Stimulated activated CD4-positive, alpha-beta T cell treated with anti-CD3 and anti-CD28 coated beads, Interleukin-4, amount 100 ng/mL, for 48 hours (primary cell): ENCODE measurements around the gene ZNF750.

Experiments
- DNase-seq, 2 donors: peaks; one replicate each; pipeline ENCODE4 v3.0.0-alpha.2; 2020; ENCODE audit warnings: low read depth in 2 of 2

The ZNF750 gene

DNA sequence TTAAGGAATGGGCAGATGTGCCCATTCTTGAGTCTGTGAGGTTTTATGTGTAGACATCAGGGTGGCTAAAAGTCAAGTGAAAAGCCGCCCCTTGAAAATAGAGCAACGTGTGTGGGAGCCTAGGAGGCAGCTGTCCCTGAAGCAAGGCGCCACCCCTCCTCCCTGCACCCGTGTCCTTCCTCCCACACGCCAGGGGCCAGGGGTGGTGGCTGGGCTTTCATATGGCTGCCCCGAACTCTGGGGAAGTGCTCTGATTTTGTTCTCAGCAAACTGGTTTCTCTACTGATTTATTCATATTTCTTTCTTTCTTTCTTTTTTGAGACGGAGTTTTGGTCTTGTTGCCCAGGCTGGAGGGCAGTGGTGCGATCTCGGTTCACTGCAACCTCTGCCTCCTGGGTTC is 4.7 kb downstream of the ZNF750 start:
- no peak for DNase-seq

DNA sequence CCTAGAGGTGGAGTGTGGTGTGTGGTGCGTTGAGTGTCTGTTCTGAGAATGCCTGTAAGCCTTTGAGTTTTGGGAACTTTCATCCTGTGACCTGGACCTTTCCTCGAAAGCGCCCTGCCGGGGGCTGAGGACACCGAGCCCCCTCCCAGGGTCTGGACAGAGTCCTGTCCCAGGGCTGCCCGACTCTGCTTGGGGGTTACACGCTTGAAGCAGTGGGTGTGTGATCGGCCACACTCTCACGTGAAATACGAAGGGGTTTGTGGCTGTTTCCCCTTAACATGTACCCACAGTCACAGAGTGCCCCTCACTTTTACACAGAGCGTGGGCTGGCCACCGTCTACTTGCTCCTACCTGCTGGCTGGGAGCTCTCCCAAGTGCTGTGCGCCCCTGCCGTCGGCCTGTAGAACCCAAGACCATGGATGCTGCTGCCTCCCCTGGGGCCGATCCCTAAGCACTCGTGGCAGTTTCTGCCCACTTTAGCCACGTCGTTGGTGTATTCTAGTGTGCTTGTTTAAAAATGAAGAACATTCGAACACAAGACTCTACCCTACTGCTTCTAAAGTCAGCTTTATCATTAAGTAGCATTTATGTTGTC is 6.8 kb downstream of the ZNF750 start:
- DNase-seq: no peak

DNA sequence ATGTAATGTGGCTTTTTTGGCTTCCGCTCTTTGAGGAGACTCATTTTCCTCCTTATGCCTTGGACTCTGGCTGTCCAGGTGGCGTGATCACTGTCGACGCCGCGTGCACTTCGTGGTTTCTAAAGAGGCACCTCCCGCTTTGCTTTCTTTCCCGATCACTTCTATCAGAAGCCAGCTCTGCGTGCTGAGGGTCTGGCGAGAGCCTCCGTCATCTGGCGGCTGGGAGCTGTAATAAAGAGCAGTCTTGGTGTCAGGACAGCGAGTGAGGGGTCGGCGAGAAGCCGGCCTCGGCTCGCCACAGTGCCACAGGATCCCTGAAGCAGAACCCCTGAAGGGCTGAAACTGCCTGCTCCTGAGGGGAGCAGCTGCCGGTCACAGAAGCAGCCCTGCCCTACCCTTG is 7.4 kb downstream of the ZNF750 start:
- no peak for DNase-seq

DNA sequence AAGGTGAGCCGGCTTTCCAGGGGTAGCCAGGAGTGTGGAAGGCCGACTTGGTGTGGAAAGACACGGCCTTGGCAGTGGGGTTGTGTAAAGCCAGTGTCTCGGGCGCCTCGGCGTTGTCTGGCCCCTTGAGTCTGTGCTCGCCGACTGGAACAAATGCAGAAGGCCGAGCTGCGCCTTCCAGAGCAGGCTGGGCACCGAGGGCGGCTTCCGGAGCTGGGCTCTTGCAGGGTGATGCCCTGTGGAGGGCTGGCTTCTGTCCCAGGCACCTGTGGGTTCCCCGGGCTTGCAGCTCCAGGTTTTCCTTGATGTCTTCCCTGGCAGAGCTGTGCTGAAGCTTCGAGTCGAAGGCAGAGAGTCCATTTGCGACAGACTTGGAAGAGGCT is 8.0 kb downstream of the ZNF750 start:
- DNase-seq: no peak

DNA sequence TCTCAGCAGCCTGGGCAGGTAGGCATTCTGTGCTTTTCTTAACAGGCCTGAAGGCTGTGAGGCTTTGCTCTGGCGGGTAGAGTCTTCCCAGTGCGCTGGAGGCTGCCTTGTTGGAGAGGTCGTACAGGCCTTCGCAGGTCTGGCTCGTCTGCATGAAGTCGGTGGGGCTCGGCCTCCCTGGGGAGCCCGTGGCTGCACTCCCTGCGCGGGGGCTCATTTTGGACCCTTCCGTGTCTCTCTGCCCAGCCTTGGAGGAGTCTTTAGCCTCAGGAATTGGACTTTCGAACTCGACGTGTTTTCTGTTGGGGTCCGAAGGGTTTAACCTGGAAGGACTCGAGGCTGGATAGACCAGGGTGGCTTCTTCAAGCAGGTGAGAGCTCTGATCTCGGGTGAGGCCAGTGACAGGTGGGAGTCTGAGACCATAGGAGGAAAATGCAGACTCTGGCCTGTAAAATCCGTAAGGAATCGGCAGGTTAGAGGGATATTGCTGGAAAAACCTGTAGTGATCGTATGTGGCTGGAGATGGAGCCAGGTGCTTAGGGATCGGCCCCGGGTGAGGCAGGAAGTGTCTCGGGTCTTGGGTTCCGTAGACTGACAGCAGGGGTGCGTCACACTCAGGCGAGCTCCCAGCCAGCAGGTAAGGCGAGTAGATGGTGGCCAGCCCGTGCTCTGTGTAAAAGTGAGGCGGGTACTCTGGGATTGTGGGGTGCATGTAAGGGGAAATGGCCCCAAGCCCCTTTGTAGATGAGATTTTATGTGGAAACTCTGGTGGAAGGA is 8.6 kb downstream of the ZNF750 start:
- DNase-seq: no peak

DNA sequence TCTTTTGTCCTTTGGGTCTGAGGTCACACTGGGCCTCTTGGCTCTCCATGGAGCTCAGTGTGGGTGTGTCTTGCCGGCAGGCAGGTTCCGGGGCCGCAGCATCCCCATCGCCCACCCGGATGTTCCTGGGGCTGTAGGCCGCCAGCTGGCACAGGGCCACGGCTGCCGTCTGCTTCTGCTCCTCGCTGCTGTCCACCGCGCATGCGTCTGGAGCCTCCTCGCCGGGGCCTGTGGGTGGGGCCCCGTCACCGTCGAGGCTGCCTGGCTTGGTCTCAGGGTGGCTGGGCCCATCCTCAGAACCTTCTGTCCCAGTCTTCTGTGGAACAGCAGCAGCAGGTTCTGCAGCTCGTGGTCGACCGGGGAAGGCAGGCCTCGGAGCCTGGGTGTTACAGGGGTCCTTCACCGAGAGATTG is 9.6 kb downstream of the ZNF750 start:
- no peak for DNase-seq

DNA sequence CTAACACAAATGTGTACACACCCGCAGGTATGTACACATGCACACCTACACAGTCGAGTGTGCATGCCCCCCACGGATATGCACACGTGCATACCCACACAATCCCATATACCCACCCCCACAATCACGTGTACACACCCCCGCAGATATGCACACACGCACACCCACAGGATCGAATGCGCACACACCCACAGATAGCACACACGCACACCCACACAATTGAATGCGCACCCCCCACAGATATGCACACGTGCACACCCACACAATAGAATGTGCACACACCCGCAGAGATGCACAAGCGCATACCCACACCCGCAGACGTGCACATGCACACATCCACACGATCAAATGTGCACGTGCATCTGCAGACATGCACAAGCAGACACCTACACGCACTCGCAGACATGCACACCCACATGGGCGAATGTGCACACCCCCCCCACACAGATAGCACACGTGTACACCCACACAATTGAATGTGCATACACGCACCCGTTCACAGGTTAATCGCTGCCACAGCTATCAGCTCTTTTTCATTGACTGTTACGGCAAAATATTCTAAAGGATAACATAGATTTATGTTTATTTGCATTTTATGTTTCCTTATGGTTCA is 10.8 kb downstream of the ZNF750 start:
- DNase-seq: no peak

DNA sequence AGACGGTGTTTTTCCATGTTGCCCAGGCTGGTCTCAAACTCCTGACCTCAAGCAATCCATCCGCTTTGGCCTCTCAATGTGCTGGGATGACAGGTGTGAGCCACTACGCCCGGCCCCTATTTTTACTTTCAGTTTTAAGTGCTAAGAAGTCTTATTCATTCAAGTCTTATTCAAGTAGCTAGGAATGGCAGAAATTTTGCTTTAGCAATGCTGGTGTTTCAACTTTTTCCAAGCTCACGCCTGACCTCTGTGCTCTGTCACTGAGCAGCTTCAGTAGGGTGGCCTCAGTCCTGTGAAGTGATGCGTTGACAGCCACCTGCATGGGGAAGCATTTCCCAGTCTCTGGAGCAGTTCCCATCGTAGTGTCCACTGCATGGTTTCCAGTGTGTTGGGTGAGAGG is 12.9 kb downstream of the ZNF750 start:
- DNase-seq: no peak

DNA sequence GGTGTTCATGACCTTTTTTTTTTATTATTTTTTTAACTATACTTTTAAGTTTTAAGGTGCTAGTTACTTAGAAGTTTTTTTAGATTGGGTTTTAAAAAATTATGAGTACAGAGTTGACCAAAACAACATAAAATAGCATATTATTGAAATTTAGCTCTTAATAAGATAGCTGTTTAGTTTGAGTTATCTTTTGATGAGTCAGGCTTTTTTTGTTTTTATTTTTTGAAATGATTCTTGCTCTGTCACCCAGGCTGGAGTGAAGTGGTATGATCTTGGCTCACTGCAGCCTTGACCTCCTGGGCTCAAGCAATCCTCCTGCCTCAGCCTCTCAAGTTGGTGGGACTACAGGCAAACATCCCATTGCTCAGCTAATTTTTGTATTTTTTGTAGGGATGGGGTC is 13.6 kb downstream of the ZNF750 start:
- no peak for DNase-seq

DNA sequence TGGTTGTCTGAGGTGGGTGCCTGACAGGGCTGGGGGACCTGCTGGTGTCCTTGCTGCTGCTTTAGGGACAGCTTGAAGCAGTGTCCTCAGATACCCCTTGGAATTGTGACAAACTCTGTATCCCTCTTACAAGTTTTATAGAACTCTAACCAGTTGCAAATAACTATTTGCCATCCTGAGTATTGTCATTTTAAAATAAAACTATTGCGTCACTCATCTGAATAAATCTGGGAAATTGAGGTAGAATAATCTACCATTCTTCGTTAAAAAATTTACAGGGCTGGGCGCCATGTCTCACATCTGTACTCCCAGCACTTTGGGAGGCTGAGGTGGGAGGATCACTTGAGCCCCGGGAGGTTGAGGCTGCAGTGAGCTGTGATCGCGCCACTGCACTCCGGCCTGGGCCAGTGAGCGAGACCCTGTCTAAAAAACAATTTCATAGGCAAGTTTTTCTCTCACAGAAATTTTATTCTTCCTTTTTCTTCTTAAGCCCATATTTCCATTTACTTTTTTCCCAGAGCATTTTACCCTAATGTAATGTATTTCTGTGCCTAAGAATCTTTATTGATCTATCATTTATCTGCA is 14.2 kb downstream of the ZNF750 start:
- no peak for DNase-seq

DNA sequence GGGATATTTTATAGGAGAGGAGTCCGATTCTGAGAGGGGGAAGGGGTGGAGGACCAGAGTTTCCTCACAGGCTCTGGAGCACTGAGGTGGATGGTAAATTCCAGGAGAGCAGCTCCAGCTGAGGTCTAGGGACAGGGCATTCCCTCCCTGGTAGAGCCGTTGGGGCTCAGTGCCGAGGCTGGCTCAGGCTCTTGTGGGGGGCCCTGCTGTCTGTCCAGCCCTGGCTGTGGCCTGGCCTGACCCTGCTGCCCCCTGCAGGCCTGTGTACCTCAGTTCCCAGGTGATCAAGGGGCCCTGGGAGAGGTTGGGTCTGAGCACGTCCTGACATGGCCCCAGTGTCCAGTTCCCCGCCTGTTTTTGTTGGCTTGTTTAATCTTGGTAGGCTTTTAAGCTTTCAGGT is 16.8 kb downstream of the ZNF750 start:
- DNase-seq: no peak

DNA sequence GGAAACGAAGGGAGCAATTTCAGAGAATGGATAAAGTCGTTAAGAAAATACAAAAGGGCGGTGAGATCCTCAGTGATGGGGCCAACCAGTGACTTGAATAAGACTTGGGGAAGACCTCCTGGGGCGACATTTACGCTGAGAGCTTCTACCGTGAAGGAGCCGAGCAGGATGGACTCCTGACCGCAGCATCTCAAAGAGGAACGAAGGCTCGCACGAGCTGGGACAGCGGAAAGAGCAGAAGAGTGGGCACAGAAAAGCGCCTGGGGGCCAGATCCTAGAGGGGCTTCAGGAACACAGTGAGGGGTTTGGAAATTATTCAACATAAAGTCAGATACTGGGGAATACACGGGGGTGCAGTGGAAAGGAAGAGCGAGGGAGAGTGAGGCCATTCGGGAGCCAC is 17.5 kb downstream of the ZNF750 start:
- no peak for DNase-seq

DNA sequence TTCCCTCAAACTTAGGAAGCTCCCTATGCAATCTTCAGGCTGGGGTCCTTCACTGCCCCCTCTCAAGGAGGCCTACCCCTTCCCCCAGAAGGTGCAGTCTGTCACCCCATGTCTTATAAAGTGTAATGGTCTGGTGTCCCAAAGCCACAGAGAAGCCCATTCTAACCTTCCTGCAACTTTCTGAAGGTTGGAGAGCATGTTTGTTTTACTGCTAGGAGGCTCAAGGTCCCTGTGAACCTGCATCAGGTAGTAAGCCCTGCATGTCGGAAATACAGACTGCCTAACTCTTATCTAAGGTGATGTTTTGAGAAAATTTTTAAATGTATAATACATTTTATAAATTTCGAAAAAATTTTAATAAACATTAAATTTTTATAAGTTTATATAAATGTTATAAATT is 18.3 kb downstream of the ZNF750 start:
- DNase-seq: no peak

DNA sequence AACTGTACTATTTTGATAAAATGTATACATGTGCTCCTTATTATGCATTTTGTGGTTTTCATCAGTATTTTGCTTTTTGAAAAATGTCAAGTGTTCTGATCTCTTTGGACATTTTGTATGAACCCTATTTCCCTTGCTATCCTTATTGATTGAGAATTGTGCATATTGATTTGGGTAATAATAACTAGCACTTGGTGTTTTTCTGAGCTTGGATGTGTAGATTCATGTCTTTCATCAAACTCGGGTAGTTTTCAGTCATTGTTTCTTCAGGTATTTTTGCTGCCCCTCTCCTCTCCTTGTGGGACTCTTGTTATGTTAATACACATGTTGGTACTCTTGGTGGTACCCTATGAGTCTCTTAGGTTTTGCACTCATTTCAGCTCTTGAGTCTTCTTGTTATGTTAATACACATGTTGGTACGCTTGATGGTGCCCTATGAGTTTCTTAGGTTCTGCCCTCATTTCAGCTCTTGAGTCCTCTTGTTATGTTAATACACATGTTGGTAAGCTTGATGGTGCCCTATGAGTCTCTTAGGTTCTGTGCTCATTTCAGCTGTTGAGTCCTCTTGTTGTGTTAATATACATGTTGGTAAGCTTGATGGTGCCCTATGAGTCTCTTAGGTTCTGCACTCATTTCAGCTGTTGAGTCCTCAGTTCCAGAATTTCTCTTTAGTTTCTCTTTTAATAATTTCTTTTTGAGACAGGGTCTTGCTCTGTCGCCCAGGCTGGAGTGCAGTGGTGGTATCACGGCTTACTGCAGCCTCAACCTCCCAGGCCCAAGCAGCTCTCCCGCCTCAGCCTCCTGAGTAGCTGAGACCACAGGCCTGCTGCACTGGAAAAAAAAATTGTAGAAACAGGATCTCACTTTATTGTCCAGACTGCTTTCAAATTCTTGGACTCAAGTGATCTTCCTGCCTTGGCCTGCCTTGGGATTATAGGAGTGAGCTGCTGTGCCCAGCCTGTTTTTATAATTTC is 19.3 kb downstream of the ZNF750 start:
- no peak for DNase-seq

DNA sequence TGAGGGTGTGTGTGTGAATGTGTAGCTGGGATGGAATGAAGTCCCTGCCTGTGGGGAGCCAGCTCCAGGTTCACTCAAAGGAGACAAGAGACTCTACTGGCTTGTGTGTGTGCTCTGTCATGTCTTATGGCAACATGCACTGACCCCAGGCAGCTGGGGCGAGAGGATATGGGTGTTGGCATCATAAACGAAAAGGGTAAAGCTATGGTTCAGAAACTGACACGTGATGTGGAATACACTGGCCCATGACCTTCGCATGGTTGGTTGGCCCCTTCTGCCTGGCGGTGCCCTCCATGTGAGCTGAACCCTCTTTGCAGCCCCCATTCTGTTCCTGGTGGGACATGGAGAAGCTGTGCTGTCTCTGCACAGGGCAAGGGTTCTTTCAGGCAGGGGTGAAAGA is 21.9 kb downstream of the ZNF750 start:
- no peak for DNase-seq

DNA sequence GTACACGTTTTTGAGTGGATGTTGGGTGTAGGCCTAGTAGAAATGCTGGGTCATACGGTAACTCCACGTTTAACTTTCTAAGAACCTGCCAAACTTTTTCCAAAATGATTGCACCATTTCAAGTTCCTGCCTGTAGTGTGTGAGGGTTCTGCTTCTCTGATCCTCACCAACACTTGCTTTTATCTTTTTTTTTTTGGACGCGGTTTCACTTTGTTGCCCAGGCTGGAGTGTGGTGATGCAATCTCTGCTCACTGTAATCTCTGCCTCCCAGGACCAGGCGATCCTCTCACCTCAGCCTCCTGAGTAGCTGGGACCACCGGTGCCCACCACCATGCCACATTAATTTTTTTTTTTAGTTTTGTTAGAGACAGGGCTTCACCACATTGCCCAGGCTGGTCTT is 23.5 kb downstream of the ZNF750 start:
- no peak for DNase-seq

DNA sequence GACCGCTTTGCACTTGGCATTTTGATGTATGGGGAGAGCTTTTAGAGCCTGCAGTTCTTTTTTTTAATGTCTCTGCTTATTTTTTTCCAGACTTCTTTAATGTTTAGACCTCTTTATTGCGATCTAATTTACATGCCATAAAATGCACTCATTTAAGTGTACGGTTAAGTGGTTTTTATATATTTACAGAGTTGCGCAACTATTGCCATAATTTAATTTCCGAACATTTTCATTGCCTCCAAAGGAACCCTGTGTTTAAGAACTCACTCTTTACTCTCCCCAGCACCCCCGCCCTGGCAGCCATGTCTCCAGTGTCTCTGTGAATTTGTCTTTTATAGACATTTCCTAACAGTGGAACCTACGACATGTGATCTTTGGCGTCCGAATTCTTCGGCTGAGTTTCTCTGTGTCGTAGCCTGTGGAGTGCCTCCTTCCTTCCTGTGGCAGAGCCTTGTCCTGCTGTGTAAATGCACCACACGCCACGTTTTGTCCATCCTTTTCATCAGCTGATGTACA is 24.0 kb downstream of the ZNF750 start:
- no peak for DNase-seq

DNA sequence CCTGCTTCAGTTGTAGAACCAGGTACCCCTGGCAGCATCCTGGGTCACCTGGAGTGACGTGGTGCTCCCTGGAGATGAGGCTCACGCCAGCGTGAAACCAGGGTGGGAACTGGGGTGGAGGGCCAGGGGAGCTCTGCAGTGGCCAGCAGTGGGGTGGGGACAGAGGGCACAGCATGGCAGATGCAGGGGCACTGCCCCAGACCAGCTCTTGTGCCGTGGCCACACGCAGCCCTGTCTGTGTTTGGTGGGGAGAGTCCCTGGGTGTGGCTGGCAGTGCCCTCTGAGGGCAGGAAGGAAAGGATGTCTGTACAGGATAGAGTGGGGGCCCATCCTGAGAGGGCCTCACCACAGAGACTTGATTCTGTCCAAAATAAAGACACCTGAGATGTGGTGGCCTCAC is 24.5 kb downstream of the ZNF750 start:
- DNase-seq: no peak

DNA sequence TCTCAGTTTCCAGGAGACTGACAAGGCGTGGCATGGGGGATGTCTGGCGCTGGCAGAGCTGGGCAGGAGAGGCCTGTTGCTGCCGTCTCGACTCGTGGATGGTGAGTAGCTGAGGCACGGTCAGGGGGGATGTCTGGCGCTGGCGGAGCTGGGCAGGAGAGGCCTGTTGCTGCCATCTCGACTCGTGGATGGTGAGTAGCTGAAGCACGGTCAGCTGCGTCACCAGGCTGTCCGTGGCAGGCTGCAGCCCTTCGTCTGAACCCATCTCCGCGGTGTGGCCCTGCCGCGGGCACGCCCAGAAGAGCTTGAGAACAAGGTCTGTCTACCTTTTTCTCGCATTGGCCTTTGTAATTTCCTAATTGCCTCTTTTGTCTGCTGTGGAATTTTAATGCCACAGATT is 25.0 kb downstream of the ZNF750 start:
- DNase-seq: no peak

DNA sequence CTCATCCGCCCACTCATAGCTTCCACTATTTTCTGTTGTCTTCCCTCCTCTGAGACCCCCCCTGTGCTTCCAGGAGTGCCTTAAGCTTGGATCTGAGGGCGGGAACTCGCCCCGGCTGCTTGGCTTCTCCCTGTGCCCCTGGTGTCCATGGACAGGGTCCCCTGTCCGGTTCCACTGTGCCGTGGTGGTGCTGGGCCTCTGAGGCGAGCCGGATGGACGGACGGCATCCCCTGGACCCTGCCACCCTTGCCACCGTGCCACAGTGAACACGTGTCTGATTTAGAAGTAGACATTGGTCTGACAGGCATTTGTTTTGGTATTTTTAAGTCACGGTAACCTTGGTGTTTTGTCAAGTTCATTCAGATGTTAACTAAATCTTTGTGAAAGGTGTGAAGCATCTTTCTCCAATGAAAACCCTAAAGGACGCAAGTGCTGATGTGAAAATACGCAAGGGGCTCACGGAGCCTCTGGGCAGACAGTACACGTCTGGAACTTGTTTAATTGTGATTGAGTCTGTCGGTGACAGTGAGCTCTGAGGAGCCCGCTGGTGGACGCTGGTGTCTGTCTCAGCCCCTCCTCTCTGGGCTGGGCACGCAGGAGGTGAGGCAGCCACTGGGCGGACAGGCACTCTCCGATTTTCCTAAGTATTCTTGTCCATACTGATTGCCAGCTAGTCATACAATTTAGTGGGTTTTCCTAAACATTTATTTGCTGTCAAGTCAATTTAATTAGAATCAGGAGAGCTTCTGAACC is 26.3 kb downstream of the ZNF750 start:
- no peak for DNase-seq

DNA sequence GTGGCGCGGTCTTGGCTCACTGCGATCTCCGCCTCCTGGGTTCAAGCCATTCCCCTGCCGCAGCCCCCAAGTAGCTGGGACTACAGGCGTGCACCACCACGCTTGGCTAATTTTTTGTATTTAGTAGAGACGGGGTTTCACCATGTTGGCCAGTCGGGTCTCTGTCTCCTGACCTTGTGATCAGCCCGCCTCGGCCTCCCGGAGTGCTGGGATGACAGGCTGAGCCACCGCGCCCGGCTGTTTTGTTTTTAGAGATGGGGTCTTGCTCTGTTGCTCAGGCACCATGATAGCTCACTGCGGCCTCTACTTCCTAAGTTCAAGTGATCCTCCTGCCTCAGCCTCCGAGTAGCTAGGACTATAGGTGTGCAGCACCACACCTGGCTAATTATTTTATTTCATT is 27.2 kb downstream of the ZNF750 start:
- no peak for DNase-seq
